Upper lobe of left lung (tissue), 6 donors: ENCODE measurements around the gene OR10C1. TPM values are rescaled to one million over a fixed set of nuclear protein-coding genes. Genes with fewer than 3 reads are reported as not detected.
A peak's percentile ranks its signal among the peaks of the same experiment; 100 is the strongest.
"Not testable (repeated sequence)": the region's sequence is repeated elsewhere in the genome, so short reads cannot be mapped to it uniquely, and the experiment has no call there.

ENCODE experiments used
- ATAC-seq, 2 donors: fragments of 200-7000 bp; cut with Tn5 transposase; one replicate each; pipeline ENCODE4 v1.9.1; 2022; ENCODE audit warnings: mild to moderate bottlenecking in 2 of 2, moderate library complexity in 2 of 2; ENCODE audit not compliant: low FRiP score in 2 of 2
- DNase-seq, 2 donors: peaks; one replicate each; pipeline ENCODE4 v3.0.0-alpha.2; 2019 to 2020
- H3K27ac ChIP-seq, 4 donors: fragments of 200-600 bp; sonication (generic); one replicate each; pipeline ENCODE4 v1.5.1; 2016 to 2019
- H3K27me3 ChIP-seq, 4 donors: fragments of 200-600 bp; sonication (generic); one replicate each; pipeline ENCODE4 v1.5.1; 2017 to 2019
- H3K36me3 ChIP-seq, 4 donors: fragments of 200-600 bp; sonication (generic); one replicate each; pipeline ENCODE4 v1.5.1; 2016 to 2019
- H3K4me1 ChIP-seq, 4 donors: fragments of 200-600 bp; sonication (generic); one replicate each; pipeline ENCODE4 v1.5.1; 2018 to 2019
- H3K4me3 ChIP-seq, 4 donors: fragments of 200-600 bp; sonication (generic); one replicate each; pipeline ENCODE4 v1.5.1; 2017 to 2019; ENCODE audit warnings: mild to moderate bottlenecking in 2 of 4, moderate library complexity in 1 of 4
- H3K9me3 ChIP-seq, 4 donors: fragments of 200-600 bp; sonication (generic); one replicate each; pipeline ENCODE4 v1.5.1; 2018 to 2019
- CTCF ChIP-seq, 6 experiments: fragments of 450-650 bp in 4 of 6; fragments of 200-600 bp in 2 of 6; sonication (generic) in 2 of 6; IDR thresholded peaks; one replicate each; pipeline ENCODE4 v1.5.1; 2016 to 2019; ENCODE audit warnings: antibody characterized with exemption in 6 of 6
- EP300 ChIP-seq, 4 donors: sonication (generic); formaldehyde crosslinking; IDR thresholded peaks; one replicate each; pipeline ENCODE4 v1.5.1; 2017; ENCODE audit warnings: antibody characterized with exemption in 4 of 4, control low read depth in 2 of 4
- POLR2A ChIP-seq, 4 donors: fragments of 450-650 bp; IDR thresholded peaks; one replicate each; pipeline ENCODE4 v1.5.1; 2016 to 2017; ENCODE audit warnings: antibody characterized with exemption in 4 of 4, mild to moderate bottlenecking in 2 of 4
- POLR2AphosphoS5 ChIP-seq, 2 donors: sonication (generic); formaldehyde crosslinking; IDR thresholded peaks; one replicate each; pipeline ENCODE4 v1.5.1; 2017; ENCODE audit warnings: antibody characterized with exemption in 2 of 2
- WGBS, 2 donors: methylation state at CpG; one replicate each; pipeline ENCODE4 v1.1.5; 2017 to 2018; 5-methylcytosine and 5-hydroxymethylcytosine counted together
- total RNA-seq, 6 donors: library from RNA; depleted of rRNA in 4 of 6; stranded (reverse); fragments of >200 nt in 4 of 6; gene quantifications; one replicate each; pipeline versions ENCODE4 v1.1.0 to v1.2.1, GENCODE V29; 2016 to 2021
- donor health status: DM: no; HTN: no; CAD: no; lungs with moderate emphysema.
- donor health status: DM: no; HTN: yes; CAD: no; lungs with severe emphysema.

Gene OR10C1
- total RNA-seq, 6 donors from 2014 or later = not detected

GRCh38 chr6:29426654-29427053 lies 12.5 kb upstream of the OR10C1 start:
- Histone ChIP-seq H3K4me3 (no peak overlapping the region), H3K36me3 (no peaks in the 10 kb centered on the region), H3K27me3 (no peaks in the 10 kb centered on the region), H3K27ac (no peak overlapping the region), H3K9me3 (no peaks in the 10 kb centered on the region), H3K4me1 (no peaks in the 10 kb centered on the region)
- ATAC-seq = no peak
- 92 to 96% methylated on average over 3 of the region's 3 CpGs for WGBS, 2 donors
- no peak for DNase-seq
- no peak for TF ChIP-seq EP300 (IDR thresholded peaks at IDR 0.05)
- TF ChIP-seq POLR2AphosphoS5 (IDR thresholded peaks at IDR 0.05) = no peak

- H3K27me3 ChIP-seq, ATAC-seq, H3K27ac ChIP-seq, H3K36me3 ChIP-seq, H3K9me3 ChIP-seq, H3K4me1 ChIP-seq, H3K4me3 ChIP-seq: not testable (repeated sequence)
- WGBS, 2 donors = 60 to 69% methylated on average over 18 of the region's 18 CpGs
- peak in 1 of 2 donors; percentile 60 for DNase-seq
These were observed 2.4 kb upstream of the OR10C1 start for GRCh38 chr6:29436730-29437129.

GRCh38 chr6:29442719-29443118 lies 3.6 kb downstream of the OR10C1 start:
- 72 to 74% methylated on average over 1 of the region's 1 CpG for WGBS, 2 donors
- Histone ChIP-seq H3K4me3 (no peak overlapping the region), H3K27ac (no peak overlapping the region), H3K27me3 (no peaks in the 10 kb centered on the region), H3K4me1 (no peaks in the 10 kb centered on the region), H3K36me3 (no peaks in the 10 kb centered on the region), H3K9me3 (no peaks in the 10 kb centered on the region)
- no peak for DNase-seq
- TF ChIP-seq CTCF (IDR thresholded peaks at IDR 0.05) = no peak
- TF ChIP-seq POLR2A (IDR thresholded peaks at IDR 0.05) = no peak
- no peak for TF ChIP-seq EP300 (IDR thresholded peaks at IDR 0.05)
- TF ChIP-seq POLR2AphosphoS5 (IDR thresholded peaks at IDR 0.05) = no peak
- no peak for ATAC-seq

- not testable (repeated sequence) for H3K36me3 ChIP-seq, H3K27ac ChIP-seq, H3K27me3 ChIP-seq, H3K9me3 ChIP-seq, DNase-seq, ATAC-seq, H3K4me3 ChIP-seq, H3K4me1 ChIP-seq
- 82 to 91% methylated on average over 1 of the region's 1 CpG for WGBS, 2 donors
These were observed 4.9 kb downstream of the OR10C1 start for GRCh38 chr6:29444031-29444430.

GRCh38 chr6:29447670-29448069 lies 8.6 kb downstream of the OR10C1 start:
- no peak for DNase-seq
- no peak for ATAC-seq
- H3K27ac ChIP-seq = no peak overlapping the region
- no peak overlapping the region for H3K4me3 ChIP-seq
- 95 to 100% methylated on average over 1 of the region's 1 CpG for WGBS, 2 donors
- H3K4me1 ChIP-seq = no peaks in the 10 kb centered on the region
- no peaks in the 10 kb centered on the region for H3K9me3 ChIP-seq
- no peak for TF ChIP-seq CTCF (IDR thresholded peaks at IDR 0.05)
- TF ChIP-seq POLR2A (IDR thresholded peaks at IDR 0.05) = no peak
- no peak for TF ChIP-seq POLR2AphosphoS5 (IDR thresholded peaks at IDR 0.05)
- TF ChIP-seq EP300 (IDR thresholded peaks at IDR 0.05) = no peak
- no peaks in the 10 kb centered on the region for H3K27me3 ChIP-seq
- no peaks in the 10 kb centered on the region for H3K36me3 ChIP-seq

GRCh38 chr6:29451471-29452193 lies 12.5 kb downstream of the OR10C1 start:
- no peak overlapping the region for H3K4me3 ChIP-seq
- H3K27me3 ChIP-seq = no peaks in the 10 kb centered on the region
- 66 to 84% methylated on average over 3 of the region's 3 CpGs for WGBS, 2 donors
- TF ChIP-seq POLR2AphosphoS5 (IDR thresholded peaks at IDR 0.05) (no peak), EP300 (IDR thresholded peaks at IDR 0.05) (no peak), POLR2A (IDR thresholded peaks at IDR 0.05) (no peak), CTCF (IDR thresholded peaks at IDR 0.05) (no peak)
- H3K36me3 ChIP-seq = no peaks in the 10 kb centered on the region
- no peaks in the 10 kb centered on the region for H3K9me3 ChIP-seq
- no peak for DNase-seq
- no peak overlapping the region for H3K27ac ChIP-seq
- H3K4me1 ChIP-seq = no peaks in the 10 kb centered on the region
- ATAC-seq = no peak
